AG10803 (cell line): ENCODE data around the gene KTN1.

ENCODE experiments used
- DNase-seq: peaks from one replicate; pipeline ENCODE4 v3.0.0; 2010; ENCODE audit warnings: low read depth
- H3K4me3 ChIP-seq: 2 replicates; pipeline ENCODE4 v1.5.1; 2011; ENCODE audit warnings: mild to moderate bottlenecking, low read length, control low read depth
- TF ChIP-seq, protein P1 (sequence below): conservative IDR thresholded peaks from 2 replicates; pipeline ENCODE4 v1.5.1; 2011; ENCODE audit warnings: mild to moderate bottlenecking, low read length, control low read depth, inconsistent platforms

KTN1 gene

GRCh38 chr14:55701638-55702037 is 121.6 kb downstream of the KTN1 start:
- peak; percentile 22 for DNase-seq
- H3K4me3 ChIP-seq = no peak overlapping the region
- TF ChIP-seq, protein P1, sequence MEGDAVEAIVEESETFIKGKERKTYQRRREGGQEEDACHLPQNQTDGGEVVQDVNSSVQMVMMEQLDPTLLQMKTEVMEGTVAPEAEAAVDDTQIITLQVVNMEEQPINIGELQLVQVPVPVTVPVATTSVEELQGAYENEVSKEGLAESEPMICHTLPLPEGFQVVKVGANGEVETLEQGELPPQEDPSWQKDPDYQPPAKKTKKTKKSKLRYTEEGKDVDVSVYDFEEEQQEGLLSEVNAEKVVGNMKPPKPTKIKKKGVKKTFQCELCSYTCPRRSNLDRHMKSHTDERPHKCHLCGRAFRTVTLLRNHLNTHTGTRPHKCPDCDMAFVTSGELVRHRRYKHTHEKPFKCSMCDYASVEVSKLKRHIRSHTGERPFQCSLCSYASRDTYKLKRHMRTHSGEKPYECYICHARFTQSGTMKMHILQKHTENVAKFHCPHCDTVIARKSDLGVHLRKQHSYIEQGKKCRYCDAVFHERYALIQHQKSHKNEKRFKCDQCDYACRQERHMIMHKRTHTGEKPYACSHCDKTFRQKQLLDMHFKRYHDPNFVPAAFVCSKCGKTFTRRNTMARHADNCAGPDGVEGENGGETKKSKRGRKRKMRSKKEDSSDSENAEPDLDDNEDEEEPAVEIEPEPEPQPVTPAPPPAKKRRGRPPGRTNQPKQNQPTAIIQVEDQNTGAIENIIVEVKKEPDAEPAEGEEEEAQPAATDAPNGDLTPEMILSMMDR = no peak

DNA sequence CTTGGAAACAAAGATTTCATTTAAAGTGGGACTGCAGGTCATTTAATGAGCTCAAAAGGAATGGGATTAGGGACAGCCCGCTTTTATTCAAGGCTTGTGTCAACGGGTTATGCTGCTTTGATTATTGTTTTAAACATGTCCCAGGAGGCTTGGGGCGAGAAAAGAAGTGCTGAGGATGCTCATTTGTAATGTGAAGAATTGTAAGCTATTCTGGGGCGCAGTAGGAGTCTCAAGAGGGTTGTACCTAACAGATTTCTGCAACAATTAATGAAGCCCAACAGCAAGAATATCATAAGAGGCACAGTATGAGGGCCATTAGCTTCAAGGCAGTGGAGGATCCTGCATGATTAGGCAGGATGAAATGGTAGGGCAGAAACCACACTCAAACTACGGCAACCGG is 122.5 kb downstream of the KTN1 start:
- TF ChIP-seq, protein P1 = no peak
- H3K4me3 ChIP-seq = no peak overlapping the region
- no peak for DNase-seq

GRCh38 chr14:55704654-55705053 is 124.6 kb downstream of the KTN1 start:
- no peak overlapping the region for H3K4me3 ChIP-seq
- no peak for DNase-seq
- TF ChIP-seq, protein P1 = no peak

DNA sequence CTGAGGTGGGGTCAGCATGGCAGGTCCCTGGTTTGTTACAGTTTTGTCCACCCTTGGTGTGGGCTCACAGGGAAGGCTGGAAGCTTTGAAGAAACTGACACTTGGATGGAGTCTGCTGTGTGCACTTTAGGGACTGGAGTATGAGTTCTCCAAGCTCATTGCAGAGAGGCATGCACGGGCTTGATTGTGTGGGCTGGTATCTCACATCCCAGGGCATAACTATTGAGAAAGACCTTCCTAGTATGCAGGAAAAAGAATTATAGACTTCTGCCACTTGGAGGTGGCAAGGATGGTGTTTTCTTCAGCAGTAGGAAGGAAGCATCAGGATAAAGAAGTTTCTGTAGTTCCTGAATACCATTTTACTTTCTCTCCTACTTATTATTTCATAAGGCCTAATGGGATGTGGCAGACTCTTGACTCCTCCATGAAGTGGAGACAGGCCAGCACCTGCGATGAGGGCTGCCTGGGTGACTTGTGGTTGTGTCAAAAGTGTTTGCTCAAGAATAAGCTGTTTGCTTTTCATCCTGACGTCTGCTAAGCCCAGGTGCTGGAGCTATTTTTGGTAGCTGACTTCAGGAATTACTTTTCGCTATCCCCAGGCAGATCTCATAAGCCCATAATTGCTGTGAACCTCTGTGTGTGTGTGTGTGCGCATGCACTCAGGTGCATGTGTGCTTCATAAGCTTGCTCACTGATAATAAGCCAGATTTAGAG is 125.8 kb downstream of the KTN1 start:
- no peak for DNase-seq
- TF ChIP-seq, protein P1 = no peak
- no peak overlapping the region for H3K4me3 ChIP-seq

DNA sequence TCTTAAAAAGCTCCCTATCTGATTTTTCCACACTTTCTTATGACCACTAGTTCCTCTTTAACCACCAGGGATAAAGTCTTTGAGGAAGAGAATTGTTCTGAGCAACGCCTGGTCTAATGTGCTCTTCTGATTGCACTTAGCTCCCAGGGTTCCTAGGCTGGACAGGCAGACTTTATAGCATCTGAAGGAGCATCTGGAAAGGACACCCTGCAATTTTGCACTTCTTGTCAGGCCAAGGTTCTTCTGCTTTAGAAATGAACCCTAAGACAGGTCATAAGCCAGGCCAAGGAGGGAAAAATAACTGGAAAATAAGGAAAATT is 126.3 kb downstream of the KTN1 start:
- H3K4me3 ChIP-seq = no peak overlapping the region
- TF ChIP-seq, protein P1 = no peak
- no peak for DNase-seq

GRCh38 chr14:55706893-55707292 is 126.9 kb downstream of the KTN1 start:
- TF ChIP-seq, protein P1 = no peak
- no peak for DNase-seq
- H3K4me3 ChIP-seq = no peak overlapping the region

GRCh38 chr14:55707365-55707804 is 127.4 kb downstream of the KTN1 start:
- H3K4me3 ChIP-seq = no peak overlapping the region
- peak; percentile 72 for DNase-seq
- TF ChIP-seq, protein P1 = peak; percentile 87
